Left ventricle myocardium inferior (tissue), 1 donor: ENCODE data around the gene SYVN1. TPM values are rescaled to one million over a fixed set of nuclear protein-coding genes. Genes with fewer than 3 reads are reported as not detected.

Source experiments
- DNase-seq: peaks from one replicate; pipeline ENCODE4 v3.0.0-alpha.2; 2020
- H3K27ac ChIP-seq: fragments of 200-600 bp; replicated peaks from 2 replicates; pipeline ENCODE4 v1.8.0; 2021
- H3K27me3 ChIP-seq: fragments of 200-600 bp; 2 replicates; pipeline ENCODE4 v1.8.0; 2021; ENCODE audit warnings: low read depth
- H3K36me3 ChIP-seq: fragments of 200-600 bp; 2 replicates; pipeline ENCODE4 v1.8.0; 2021
- H3K4me1 ChIP-seq: fragments of 200-600 bp; 2 replicates; pipeline ENCODE4 v1.8.0; 2021
- H3K4me3 ChIP-seq: fragments of 200-600 bp; 2 replicates; pipeline ENCODE4 v1.8.0; 2021; ENCODE audit warnings: mild to moderate bottlenecking, moderate library complexity
- H3K9me3 ChIP-seq: fragments of 200-600 bp; replicated peaks from 2 replicates; pipeline ENCODE4 v1.8.0; 2021
- CTCF ChIP-seq: fragments of 200-600 bp; IDR thresholded peaks from 2 replicates; pipeline ENCODE4 v1.8.0; 2021; ENCODE audit warnings: antibody characterized with exemption, mild to moderate bottlenecking, borderline replicate concordance
- intact Hi-C: fragments of 100-400 bp; cut with micrococcal nuclease; formaldehyde crosslinking; loops from one replicate; pipeline ENCODE4 v1.11.0; 2022
- total RNA-seq: library from RNA; stranded (reverse); fragmentation: NEBNext Ultra II Directional; extraction: Animal tissue kit (Norgen Biotek cat#: 25700); gene quantifications from one replicate; pipeline ENCODE4 v1.2.1, GENCODE V29; 2021
- donor health status: DM: no; HTN: yes; CAD: no; lungs with severe emphysema.

SYVN1 gene
- total RNA-seq, 1 donor from 2014 or later = 25.6 TPM

- peaks cover 15% of the 10 kb centered on the region for H3K36me3 ChIP-seq
- H3K4me3 ChIP-seq = peak overlapping the region; percentile 82
- peaks cover 41% of the 10 kb centered on the region for H3K4me1 ChIP-seq
- H3K27me3 ChIP-seq = no peaks in the 10 kb centered on the region
- H3K27ac ChIP-seq = peak overlapping the region; percentile 91
- no peak for DNase-seq
- H3K9me3 ChIP-seq = no peaks in the 10 kb centered on the region
- intact Hi-C loops = no loop called here
- TF ChIP-seq CTCF = no peak
Observed at GRCh38 chr11:65096926-65097325, 37.4 kb downstream of the SYVN1 start.

GRCh38 chr11:65095974-65096806 lies 38.1 kb downstream of the SYVN1 start, which contains the start of gene VPS51:
VPS51 (plus strand) TSS chr11:65096214; CDS start chr11:65096251, 37 bp downstream.
- H3K9me3 ChIP-seq = no peaks in the 10 kb centered on the region
- intact Hi-C loops = no loop called here
- peak; percentile 90 for DNase-seq
- peak within 1 kb of the TSS; percentile 91 for H3K27ac ChIP-seq
- H3K36me3 ChIP-seq = peaks cover 15% of the 10 kb centered on the region
- H3K27me3 ChIP-seq = no peaks in the 10 kb centered on the region
- H3K4me1 ChIP-seq = peaks cover 34% of the 10 kb centered on the region
- H3K4me3 ChIP-seq = peak within 1 kb of the TSS; percentile 82
- TF ChIP-seq CTCF = peak; percentile 9

- DNase-seq = no peak
- no peak for TF ChIP-seq CTCF
- H3K27me3 ChIP-seq = no peaks in the 10 kb centered on the region
- peaks cover 15% of the 10 kb centered on the region for H3K36me3 ChIP-seq
- intact Hi-C loops = no loop called here
- peaks cover 28% of the 10 kb centered on the region for H3K4me1 ChIP-seq
- H3K9me3 ChIP-seq = no peaks in the 10 kb centered on the region
- H3K4me3 ChIP-seq = peak overlapping the region; percentile 82
- peak overlapping the region; percentile 91 for H3K27ac ChIP-seq
Observed at GRCh38 chr11:65095427-65095826, 38.9 kb downstream of the SYVN1 start.

GRCh38 chr11:65090628-65091027 lies 43.7 kb downstream of the SYVN1 start:
- Histone ChIP-seq H3K4me1 (peaks cover 3% of the 10 kb centered on the region), H3K4me3 (no peak overlapping the region), H3K9me3 (no peaks in the 10 kb centered on the region), H3K27ac (no peak overlapping the region), H3K27me3 (no peaks in the 10 kb centered on the region), H3K36me3 (peaks cover 43% of the 10 kb centered on the region)
- no peak for DNase-seq
- TF ChIP-seq CTCF = no peak
- intact Hi-C loops = no loop called here

GRCh38 chr11:65089621-65090020 lies 44.7 kb downstream of the SYVN1 start:
- Histone ChIP-seq H3K36me3 (peaks cover 46% of the 10 kb centered on the region), H3K27ac (no peak overlapping the region), H3K4me3 (no peak overlapping the region), H3K27me3 (no peaks in the 10 kb centered on the region), H3K4me1 (peaks cover 11% of the 10 kb centered on the region), H3K9me3 (no peaks in the 10 kb centered on the region)
- no peak for DNase-seq
- intact Hi-C loops = no loop called here
- TF ChIP-seq CTCF = no peak
